Endothelial cell of umbilical vein (primary cell): Measurements from ENCODE around the gene NOD2. TPM values are rescaled to one million over a fixed set of nuclear protein-coding genes. Genes with fewer than 3 reads are reported as not detected.

Experiments
- BruUV-seq: library from RNA; stranded (reverse); fragments of 400-500 nt; replicated peaks from 2 replicates; lab custom pipeline; 2021; lab: Mats Ljungman, UMichigan
- CTCF ChIA-PET: fragments of 300-600, 350-600 bp; sonication (Branson Sonifier 250); formaldehyde crosslinking; loops from one replicate; lab custom pipeline; 2021; ENCODE audit warnings: antibody characterized with exemption, inconsistent platforms; lab: Charles Lee
- POLR2A ChIA-PET: fragments of 300-600, 350-600 bp; sonication (Branson Sonifier 250); formaldehyde crosslinking; loops from one replicate; lab custom pipeline; 2021; ENCODE audit warnings: antibody characterized with exemption, inconsistent platforms; lab: Charles Lee
- DNase-seq: peaks from one replicate; pipeline ENCODE4 v3.0.0-alpha.2; 2011; ENCODE audit warnings: low read depth, low spot score
- FAIRE-seq: peaks from 2 replicates; lab custom pipeline; 2011; peaks lifted over from hg19 to GRCh38; lab: Jason Lieb, UNC
- H2AFZ ChIP-seq: 2 replicates; pipeline ENCODE4 v1.6.0; 2012; ENCODE audit warnings: low read depth, low read length, control low read depth, inconsistent platforms
- H3K27ac ChIP-seq: 2 replicates; pipeline ENCODE4 v1.5.1; 2011; ENCODE audit warnings: low read depth, mild to moderate bottlenecking, control low read depth, low read length, moderate library complexity; ENCODE audit not compliant: insufficient read depth
- H3K27me3 ChIP-seq, 2 experiments: 2 replicates each; pipeline versions ENCODE4 v1.6.0 to v1.6.1; 2011; ENCODE audit warnings: low read length in 2 of 2, mixed read lengths in 1 of 2; ENCODE audit not compliant: control insufficient read depth in 2 of 2, insufficient read depth in 2 of 2
- H3K36me3 ChIP-seq, 2 experiments: 2 replicates in 1 of 2; 3 replicates in 1 of 2; pipeline ENCODE4 v1.5.1; 2011; ENCODE audit warnings: low read length in 2 of 2, mild to moderate bottlenecking in 1 of 2, moderate library complexity in 1 of 2; ENCODE audit not compliant: control insufficient read depth in 2 of 2, insufficient read depth in 2 of 2; ENCODE audit errors: extremely low read depth in 1 of 2
- H3K4me1 ChIP-seq: 3 replicates; pipeline ENCODE4 v1.5.1; 2011; ENCODE audit warnings: mild to moderate bottlenecking, low read length; ENCODE audit not compliant: control insufficient read depth, insufficient read depth; ENCODE audit errors: extremely low read depth
- H3K4me2 ChIP-seq: 2 replicates; pipeline ENCODE4 v1.6.1; 2011; ENCODE audit warnings: low read length, control low read depth, mixed read lengths; ENCODE audit not compliant: insufficient read depth
- H3K4me3 ChIP-seq, 3 experiments: fragments of 200-600 bp in 1 of 3; sonication (generic), shearing (Covaris generic) in 1 of 3; replicated peaks in 1 of 3; 2 replicates each; pipeline ENCODE4 v1.5.1; 2011 to 2016; ENCODE audit warnings: control low read depth in 3 of 3, low read length in 3 of 3, mild to moderate bottlenecking in 2 of 3, inconsistent platforms in 1 of 3, low read depth in 1 of 3, moderate library complexity in 1 of 3; ENCODE audit not compliant: insufficient read depth in 1 of 3
- H3K79me2 ChIP-seq: 2 replicates; pipeline ENCODE4 v1.6.0; 2012; ENCODE audit warnings: low read length, inconsistent platforms; ENCODE audit not compliant: control insufficient read depth, insufficient read depth
- H3K9ac ChIP-seq: replicated peaks from 2 replicates; pipeline ENCODE3; 2011; ENCODE audit warnings: low read length, control low read depth; ENCODE audit not compliant: insufficient read depth; ENCODE audit errors: extremely low read depth
- H3K9me1 ChIP-seq: replicated peaks from 3 replicates; pipeline ENCODE4 v1.6.0; 2011; ENCODE audit warnings: mild to moderate bottlenecking, low read length; ENCODE audit not compliant: control insufficient read depth, insufficient read depth; ENCODE audit errors: extremely low read depth
- H3K9me3 ChIP-seq: replicated peaks from 2 replicates; pipeline ENCODE4 v1.5.1; 2012; ENCODE audit warnings: low read length, inconsistent platforms; ENCODE audit not compliant: control insufficient read depth, insufficient read depth
- H4K20me1 ChIP-seq: replicated peaks from 2 replicates; pipeline ENCODE3; 2011; ENCODE audit warnings: mild to moderate bottlenecking, low read length; ENCODE audit not compliant: control insufficient read depth, insufficient read depth; ENCODE audit errors: extremely low read depth
- EZH2 ChIP-seq: IDR thresholded peaks from 2 replicates; pipeline ENCODE4 v1.6.1; 2012; ENCODE audit warnings: borderline replicate concordance, low read depth, mild to moderate bottlenecking, moderate library complexity, low read length, inconsistent platforms; ENCODE audit not compliant: severe bottlenecking
- FOS ChIP-seq: IDR thresholded peaks from 2 replicates; pipeline ENCODE4 v1.6.1; 2011; ENCODE audit warnings: mild to moderate bottlenecking, low read length, moderate library complexity, borderline replicate concordance; ENCODE audit not compliant: insufficient read depth
- GATA2 ChIP-seq: IDR thresholded peaks from 2 replicates; pipeline ENCODE4 v1.7.0; 2011; ENCODE audit warnings: low read depth, mild to moderate bottlenecking, moderate library complexity, mixed read lengths, low read length; ENCODE audit not compliant: insufficient read length, insufficient read depth
- JUN ChIP-seq: IDR thresholded peaks from 2 replicates; pipeline ENCODE4 v1.6.1; 2011; ENCODE audit warnings: borderline replicate concordance, low read depth; ENCODE audit not compliant: insufficient read length, insufficient read depth
- MYC ChIP-seq: IDR thresholded peaks from one replicate; pipeline ENCODE4 v1.6.1; 2011; ENCODE audit warnings: mild to moderate bottlenecking, low read depth, low read length
- POLR2A ChIP-seq: IDR thresholded peaks from 2 replicates; pipeline ENCODE4 v1.6.1; 2012; ENCODE audit warnings: low read depth, mild to moderate bottlenecking, control low read depth, low read length
- POLR2AphosphoS5 ChIP-seq: IDR thresholded peaks from 2 replicates; pipeline ENCODE4 v1.6.1; 2012; ENCODE audit warnings: low read depth, mild to moderate bottlenecking, control low read depth, low read length, moderate library complexity; ENCODE audit not compliant: insufficient read depth
- dilution Hi-C: fragments of 300-500 bp; cut with MboI; formaldehyde crosslinking; loops from one replicate; pipeline ENCODE4 v1.15.0; 2019; ENCODE audit warnings: low sequenced_read_pairs; ENCODE audit not compliant: extremely low pct_ligation_motif_present
- intact Hi-C: fragments of 100-400 bp; cut with micrococcal nuclease; formaldehyde crosslinking; loops from one replicate; pipeline ENCODE4 v1.10.0; 2022
- polyA plus RNA-seq, 4 experiments: library from polyadenylated mRNA; depleted of rRNA in 3 of 4; stranded (reverse) in 3 of 4; unstranded in 1 of 4; fragments of >200 nt; gene quantifications; 2 replicates each; pipeline versions ENCODE4 v1.2.1 to v1.2.3, GENCODE V29; 2011 to 2012; ENCODE audit warnings: missing spikeins in 1 of 4
- total RNA-seq: library from RNA; stranded (reverse); gene quantifications from 2 replicates; pipeline ENCODE4 v1.2.3, GENCODE V29; 2021
- TF ChIP-seq, protein P1 (sequence below): IDR thresholded peaks from 2 replicates; pipeline ENCODE4 v1.6.1; 2011; ENCODE audit not compliant: insufficient read depth, insufficient read length
- TF ChIP-seq, protein P2 (sequence below), 2 donors: IDR thresholded peaks; 1 replicate in 1 of 2; 2 replicates in 1 of 2; pipeline ENCODE4 v1.5.1; 2011; ENCODE audit warnings: low read length in 2 of 2, mild to moderate bottlenecking in 2 of 2, moderate library complexity in 2 of 2, control low read depth in 1 of 2, inconsistent platforms in 1 of 2, low read depth in 1 of 2; ENCODE audit not compliant: insufficient read depth in 1 of 2; ENCODE audit errors: extremely low read depth in 1 of 2

Gene NOD2
- total and polyA plus RNA-seq, 2 donors (not counting 3 experiments of a cell fraction or from before 2014, with no cell fraction given): 0.07 to 0.58 TPM

DNA sequence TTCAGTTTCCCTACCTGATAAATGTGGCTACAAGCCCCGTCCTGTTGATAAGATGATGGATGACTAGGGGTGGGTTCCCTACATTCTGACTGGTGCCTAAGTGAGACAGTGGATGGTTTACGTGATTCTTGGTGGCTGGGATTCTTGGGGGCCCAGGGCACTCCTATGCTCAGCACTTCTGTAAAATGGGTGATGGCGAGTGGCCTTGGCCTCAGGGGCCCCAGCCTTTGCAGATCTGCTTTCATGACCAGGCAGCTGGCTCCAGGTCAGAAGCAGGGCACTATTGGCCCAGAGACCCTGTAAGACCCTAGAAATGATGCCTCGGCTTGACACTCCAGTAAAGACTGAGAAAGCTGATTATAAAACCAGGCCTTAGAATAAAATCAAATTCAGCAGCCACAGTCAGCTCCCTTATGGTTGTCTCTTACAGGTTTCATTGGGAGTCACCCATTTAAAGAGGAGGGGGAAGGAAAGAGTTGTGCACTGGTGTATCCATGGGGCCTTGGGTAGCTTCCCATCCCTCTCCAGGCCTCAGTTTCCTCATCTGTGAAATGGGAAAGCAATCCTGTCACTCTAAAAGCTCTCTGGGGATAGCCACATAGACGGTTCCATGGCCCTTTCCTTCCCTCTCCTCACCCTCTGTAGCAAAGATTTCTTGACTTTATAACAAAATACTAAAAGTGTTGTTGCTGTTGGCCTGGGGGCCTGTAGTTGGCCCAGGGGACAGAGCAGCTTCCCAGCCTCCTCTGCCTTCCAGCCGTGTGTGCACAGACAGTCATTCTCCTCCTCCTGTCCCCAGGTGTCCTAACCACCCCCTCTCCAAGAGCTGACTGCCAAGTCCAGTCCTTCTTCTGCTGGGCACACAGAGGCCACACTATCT is 13.5 kb upstream of the NOD2 start:
- Histone ChIP-seq H3K4me2 (no peak overlapping the region), H3K79me2 (no peaks in the 10 kb centered on the region), H3K27me3 (no peaks in the 10 kb centered on the region), H3K4me1 (no peaks in the 10 kb centered on the region), H3K27ac (no peak overlapping the region), H3K9me1 (no peaks in the 10 kb centered on the region), H3K9ac (no peak overlapping the region), H3K9me3 (no peaks in the 10 kb centered on the region), H4K20me1 (no peaks in the 10 kb centered on the region), H3K4me3 (no peak overlapping the region), H2AFZ (no peak overlapping the region), H3K36me3 (no peaks in the 10 kb centered on the region)
- FAIRE-seq (no peak), DNase-seq (no peak)
- TF ChIP-seq GATA2: no peak
- no peak for TF ChIP-seq JUN
- no peak for TF ChIP-seq EZH2
- TF ChIP-seq POLR2AphosphoS5: no peak
- no peak for TF ChIP-seq MYC
- no peak for TF ChIP-seq POLR2A
- TF ChIP-seq, protein P1, sequence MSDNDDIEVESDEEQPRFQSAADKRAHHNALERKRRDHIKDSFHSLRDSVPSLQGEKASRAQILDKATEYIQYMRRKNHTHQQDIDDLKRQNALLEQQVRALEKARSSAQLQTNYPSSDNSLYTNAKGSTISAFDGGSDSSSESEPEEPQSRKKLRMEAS: no peak
- TF ChIP-seq FOS: no peak
- TF ChIP-seq, protein P2, sequence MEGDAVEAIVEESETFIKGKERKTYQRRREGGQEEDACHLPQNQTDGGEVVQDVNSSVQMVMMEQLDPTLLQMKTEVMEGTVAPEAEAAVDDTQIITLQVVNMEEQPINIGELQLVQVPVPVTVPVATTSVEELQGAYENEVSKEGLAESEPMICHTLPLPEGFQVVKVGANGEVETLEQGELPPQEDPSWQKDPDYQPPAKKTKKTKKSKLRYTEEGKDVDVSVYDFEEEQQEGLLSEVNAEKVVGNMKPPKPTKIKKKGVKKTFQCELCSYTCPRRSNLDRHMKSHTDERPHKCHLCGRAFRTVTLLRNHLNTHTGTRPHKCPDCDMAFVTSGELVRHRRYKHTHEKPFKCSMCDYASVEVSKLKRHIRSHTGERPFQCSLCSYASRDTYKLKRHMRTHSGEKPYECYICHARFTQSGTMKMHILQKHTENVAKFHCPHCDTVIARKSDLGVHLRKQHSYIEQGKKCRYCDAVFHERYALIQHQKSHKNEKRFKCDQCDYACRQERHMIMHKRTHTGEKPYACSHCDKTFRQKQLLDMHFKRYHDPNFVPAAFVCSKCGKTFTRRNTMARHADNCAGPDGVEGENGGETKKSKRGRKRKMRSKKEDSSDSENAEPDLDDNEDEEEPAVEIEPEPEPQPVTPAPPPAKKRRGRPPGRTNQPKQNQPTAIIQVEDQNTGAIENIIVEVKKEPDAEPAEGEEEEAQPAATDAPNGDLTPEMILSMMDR (IDR thresholded peaks at IDR 0.05; ENCODE audit: extremely low read depth in 1 of 2, insufficient read depth in 1 of 2, low read depth in 1 of 2, low read length in 2 of 2): no peak
- dilution Hi-C loops (no loop called here), intact Hi-C loops (no loop called here)
- ChIA-PET CTCF (interaction anchor here (1.1 to 3.0 kb wide), 2 partner anchors 8 to 15 kb away, joined by 3 to 20 read pairs; no protein-coding TSS in a partner anchor), POLR2A (no interaction called here)
- no TSS peak for BruUV-seq
